Nephron progenitor cell (in vitro differentiated cells): ENCODE measurements around the gene BSG.
A peak's percentile ranks its signal among the peaks of the same experiment; 100 is the strongest.

Experiments
- DNase-seq: peaks from one replicate; pipeline ENCODE4 v3.0.0; 2021
- H3K27ac Mint-ChIP-seq: 2 replicates; pipeline ENCODE4 v1.8.0; 2021; ENCODE audit warnings: mild to moderate bottlenecking, moderate library complexity, mixed read lengths
- H3K27me3 Mint-ChIP-seq: 2 replicates; pipeline ENCODE4 v1.8.0; 2021; ENCODE audit warnings: mild to moderate bottlenecking, low read depth, mixed read lengths; ENCODE audit not compliant: poor library complexity
- H3K36me3 Mint-ChIP-seq: 2 replicates; pipeline ENCODE4 v1.8.0; 2021; ENCODE audit warnings: low read depth, mixed read lengths
- H3K4me1 Mint-ChIP-seq: 2 replicates; pipeline ENCODE4 v1.8.0; 2021; ENCODE audit warnings: mixed read lengths
- H3K4me3 Mint-ChIP-seq: 2 replicates; pipeline ENCODE4 v1.8.0; 2021; ENCODE audit warnings: mild to moderate bottlenecking, moderate library complexity, mixed read lengths
- H3K9me3 Mint-ChIP-seq: 2 replicates; pipeline ENCODE4 v1.8.0; 2021; ENCODE audit warnings: mild to moderate bottlenecking, moderate library complexity, mixed read lengths
- CTCF ChIP-seq: fragments of 200-600 bp; sonication (generic); IDR thresholded peaks from 2 replicates; pipeline ENCODE4 v1.5.0; 2021; ENCODE audit warnings: antibody characterized with exemption

Gene BSG

GRCh38 chr19:588741-589692, 16.6 kb downstream of the BSG start:
- Mint-ChIP-seq H3K27me3 (peaks cover 59% of the 10 kb centered on the region), H3K4me1 (peaks cover 2% of the 10 kb centered on the region), H3K9me3 (no peaks in the 10 kb centered on the region), H3K36me3 (no peaks in the 10 kb centered on the region), H3K4me3 (peak overlapping the region; percentile 40), H3K27ac (no peak overlapping the region)
- no peak for TF ChIP-seq CTCF
- peak; percentile 45 for DNase-seq

- TF ChIP-seq CTCF: no peak
- no peak for DNase-seq
- no peaks in the 10 kb centered on the region for H3K4me1 Mint-ChIP-seq
- H3K36me3 Mint-ChIP-seq: no peaks in the 10 kb centered on the region
- H3K9me3 Mint-ChIP-seq: no peaks in the 10 kb centered on the region
- H3K27me3 Mint-ChIP-seq: peaks cover 66% of the 10 kb centered on the region
- H3K4me3 Mint-ChIP-seq: peak within 1 kb of the TSS; percentile 40
- no peak within 1 kb of the TSS for H3K27ac Mint-ChIP-seq
Observed at GRCh38 chr19:589693-590395, 17.4 kb downstream of the BSG start, which contains the start of gene HCN2. TSS of gene HCN2 (plus strand) at chr19:589881. CDS start at chr19:589946, 65 bp downstream.

GRCh38 chr19:590396-590745, 18.0 kb downstream of the BSG start:
- DNase-seq: peak; percentile 39
- H3K9me3 Mint-ChIP-seq: no peaks in the 10 kb centered on the region
- no peaks in the 10 kb centered on the region for H3K36me3 Mint-ChIP-seq
- no peak overlapping the region for H3K4me3 Mint-ChIP-seq
- TF ChIP-seq CTCF: no peak
- no peak overlapping the region for H3K27ac Mint-ChIP-seq
- H3K4me1 Mint-ChIP-seq: no peaks in the 10 kb centered on the region
- peaks cover 71% of the 10 kb centered on the region for H3K27me3 Mint-ChIP-seq

- DNase-seq: no peak
- TF ChIP-seq CTCF: no peak
- Mint-ChIP-seq H3K4me1 (no peaks in the 10 kb centered on the region), H3K9me3 (no peaks in the 10 kb centered on the region), H3K36me3 (no peaks in the 10 kb centered on the region), H3K27ac (no peak overlapping the region), H3K27me3 (peaks cover 71% of the 10 kb centered on the region), H3K4me3 (no peak overlapping the region)
Observed at GRCh38 chr19:590750-591098, 18.3 kb downstream of the BSG start.

- Mint-ChIP-seq H3K27me3 (peaks cover 75% of the 10 kb centered on the region), H3K9me3 (no peaks in the 10 kb centered on the region), H3K36me3 (no peaks in the 10 kb centered on the region), H3K4me3 (peak overlapping the region; percentile 52), H3K4me1 (no peaks in the 10 kb centered on the region), H3K27ac (no peak overlapping the region)
- peak; percentile 81 for DNase-seq
- no peak for TF ChIP-seq CTCF
Observed at GRCh38 chr19:591099-591958, 18.9 kb downstream of the BSG start.
